ENCODE results near the gene NTRK1.

GRCh38 chr1:156860628-156861423, at the start of gene NTRK1:
- no peak for TF ChIP-seq CTCF (IDR thresholded peaks at IDR 0.05)
- no peak for TF ChIP-seq POLR2A (IDR thresholded peaks at IDR 0.05)

Data from thyroid gland (tissue), 4 donors.